GM19463 (cell line): ENCODE results near the gene ABHD17B.

Source experiments
- ATAC-seq: cut with Tn5 transposase; IDR thresholded peaks from one replicate; pipeline ENCODE4 v1.9.1; 2021; ENCODE audit warnings: mild to moderate bottlenecking, moderate library complexity; ENCODE audit not compliant: unreplicated experiment

ABHD17B gene

GRCh38 chr9:71822935-71823334 is 88.1 kb downstream of the ABHD17B start:
- no peak for ATAC-seq

GRCh38 chr9:71822456-71822855 is 88.5 kb downstream of the ABHD17B start:
- no peak for ATAC-seq

- no peak for ATAC-seq
Observed at GRCh38 chr9:71821405-71821804, 89.6 kb downstream of the ABHD17B start.

- ATAC-seq, result no peak
Observed at GRCh38 chr9:71820403-71820921, 90.5 kb downstream of the ABHD17B start.

GRCh38 chr9:71819115-71819739 is 91.8 kb downstream of the ABHD17B start:
- no peak for ATAC-seq

GRCh38 chr9:71816916-71817451 is 94.0 kb downstream of the ABHD17B start:
- no peak for ATAC-seq
